DND-41 (cell line): ENCODE results near the gene DPRX.

ENCODE experiments used
- ATAC-seq: fragments of 200-7000 bp; cut with Tn5 transposase; 3 replicates; pipeline ENCODE4 v1.9.1; 2021; ENCODE audit warnings: low read depth; ENCODE audit not compliant: insufficient read depth
- DNase-seq: peaks from one replicate; pipeline ENCODE4 v3.0.0-alpha.2; 2020
- H2AFZ ChIP-seq: 2 replicates; pipeline ENCODE4 v1.6.0; 2012; ENCODE audit warnings: low read depth, low read length
- H3K27ac ChIP-seq: 2 replicates; pipeline ENCODE4 v1.5.1; 2012; ENCODE audit warnings: low read length, inconsistent platforms
- H3K27me3 ChIP-seq: fragments of 200-600 bp; sonication (generic); 2 replicates; pipeline ENCODE4 v1.6.0; 2012; ENCODE audit warnings: low read length, mild to moderate bottlenecking, inconsistent platforms; ENCODE audit not compliant: insufficient read depth, poor library complexity
- H3K36me3 ChIP-seq: 2 replicates; pipeline ENCODE4 v1.5.1; 2012; ENCODE audit warnings: low read length, inconsistent platforms; ENCODE audit not compliant: insufficient read depth
- H3K4me1 ChIP-seq: 2 replicates; pipeline ENCODE4 v1.5.1; 2012; ENCODE audit warnings: mild to moderate bottlenecking, low read length; ENCODE audit not compliant: insufficient read depth
- H3K4me2 ChIP-seq: 2 replicates; pipeline ENCODE4 v1.6.0; 2012; ENCODE audit warnings: mild to moderate bottlenecking, moderate library complexity, low read length, inconsistent platforms; ENCODE audit not compliant: insufficient read depth
- H3K4me3 ChIP-seq, 2 experiments: fragments of 200-600 bp in 1 of 2; shearing (Covaris generic) in 1 of 2; 2 replicates each; pipeline ENCODE4 v1.5.1; 2012 to 2016; ENCODE audit warnings: inconsistent platforms in 2 of 2, low read length in 2 of 2, mild to moderate bottlenecking in 2 of 2, low read depth in 1 of 2, moderate library complexity in 1 of 2
- H3K79me2 ChIP-seq: 2 replicates; pipeline ENCODE4 v1.6.0; 2012; ENCODE audit warnings: low read length, inconsistent platforms; ENCODE audit not compliant: insufficient read depth
- H3K9ac ChIP-seq: 2 replicates; pipeline ENCODE4 v1.6.0; 2012; ENCODE audit warnings: low read depth, mild to moderate bottlenecking, inconsistent platforms, low read length, moderate library complexity
- H3K9me3 ChIP-seq: 2 replicates; pipeline ENCODE4 v1.5.1; 2012; ENCODE audit warnings: low read length, moderate library complexity, mild to moderate bottlenecking, inconsistent platforms; ENCODE audit not compliant: insufficient read depth, severe bottlenecking
- H4K20me1 ChIP-seq: 2 replicates; pipeline ENCODE4 v1.6.0; 2012; ENCODE audit warnings: low read length; ENCODE audit not compliant: insufficient read depth
- EZH2 ChIP-seq: IDR thresholded peaks from 3 replicates; pipeline ENCODE4 v1.6.1; 2012; ENCODE audit warnings: borderline replicate concordance, low read depth, mild to moderate bottlenecking, moderate library complexity, low read length, inconsistent platforms; ENCODE audit not compliant: severe bottlenecking
- TF ChIP-seq, protein P1 (sequence below): IDR thresholded peaks from 2 replicates; pipeline ENCODE4 v1.5.1; 2012; ENCODE audit warnings: borderline replicate concordance, low read length, moderate library complexity, mild to moderate bottlenecking; ENCODE audit not compliant: poor library complexity, severe bottlenecking; ENCODE audit errors: extremely low read depth

The DPRX gene

DNA sequence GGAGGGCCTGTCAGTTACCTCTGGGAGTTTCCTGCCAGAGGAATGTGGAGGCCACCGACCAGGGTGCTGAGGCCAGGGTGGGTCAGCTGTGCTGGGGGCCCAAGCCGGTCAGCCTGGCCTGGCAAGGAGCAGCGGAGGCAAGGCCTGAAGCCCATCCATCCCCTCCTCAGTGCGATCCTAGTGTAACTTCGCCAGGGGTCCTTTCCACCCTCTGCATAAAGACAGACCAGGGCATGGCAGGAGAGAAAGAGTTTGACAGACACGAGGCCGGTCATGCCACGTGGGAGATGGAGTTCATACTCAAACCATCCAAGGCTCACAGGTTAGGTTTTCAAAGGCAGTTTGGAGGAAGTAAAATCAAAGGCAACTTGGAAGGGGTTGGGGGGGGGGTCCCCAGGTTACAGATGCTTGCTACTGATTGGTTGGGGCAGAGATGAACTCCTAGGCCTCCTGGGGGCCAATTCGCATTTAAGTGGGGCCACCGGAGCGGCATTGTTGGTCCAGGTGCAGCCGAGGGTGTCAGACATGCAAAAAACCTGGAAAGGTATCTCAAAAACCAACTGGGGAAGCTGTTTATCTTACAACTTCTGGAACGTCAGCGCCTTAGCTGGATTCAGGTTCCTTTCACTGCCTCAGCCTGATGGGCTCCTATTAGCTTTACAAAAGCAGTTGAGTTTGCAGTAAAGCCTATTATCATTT, 36.8 kb upstream of the DPRX start:
- Histone ChIP-seq H3K27ac (no peak overlapping the region), H2AFZ (no peak overlapping the region), H3K36me3 (no peaks in the 10 kb centered on the region), H3K9ac (no peak overlapping the region), H3K79me2 (no peaks in the 10 kb centered on the region), H3K4me1 (no peaks in the 10 kb centered on the region), H4K20me1 (no peaks in the 10 kb centered on the region), H3K27me3 (no peaks in the 10 kb centered on the region), H3K4me3 (no peak overlapping the region), H3K9me3 (no peaks in the 10 kb centered on the region), H3K4me2 (no peak overlapping the region)
- no peak for ATAC-seq
- no peak for TF ChIP-seq EZH2
- TF ChIP-seq, protein P1, sequence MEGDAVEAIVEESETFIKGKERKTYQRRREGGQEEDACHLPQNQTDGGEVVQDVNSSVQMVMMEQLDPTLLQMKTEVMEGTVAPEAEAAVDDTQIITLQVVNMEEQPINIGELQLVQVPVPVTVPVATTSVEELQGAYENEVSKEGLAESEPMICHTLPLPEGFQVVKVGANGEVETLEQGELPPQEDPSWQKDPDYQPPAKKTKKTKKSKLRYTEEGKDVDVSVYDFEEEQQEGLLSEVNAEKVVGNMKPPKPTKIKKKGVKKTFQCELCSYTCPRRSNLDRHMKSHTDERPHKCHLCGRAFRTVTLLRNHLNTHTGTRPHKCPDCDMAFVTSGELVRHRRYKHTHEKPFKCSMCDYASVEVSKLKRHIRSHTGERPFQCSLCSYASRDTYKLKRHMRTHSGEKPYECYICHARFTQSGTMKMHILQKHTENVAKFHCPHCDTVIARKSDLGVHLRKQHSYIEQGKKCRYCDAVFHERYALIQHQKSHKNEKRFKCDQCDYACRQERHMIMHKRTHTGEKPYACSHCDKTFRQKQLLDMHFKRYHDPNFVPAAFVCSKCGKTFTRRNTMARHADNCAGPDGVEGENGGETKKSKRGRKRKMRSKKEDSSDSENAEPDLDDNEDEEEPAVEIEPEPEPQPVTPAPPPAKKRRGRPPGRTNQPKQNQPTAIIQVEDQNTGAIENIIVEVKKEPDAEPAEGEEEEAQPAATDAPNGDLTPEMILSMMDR: no peak
- DNase-seq: no peak

DNA sequence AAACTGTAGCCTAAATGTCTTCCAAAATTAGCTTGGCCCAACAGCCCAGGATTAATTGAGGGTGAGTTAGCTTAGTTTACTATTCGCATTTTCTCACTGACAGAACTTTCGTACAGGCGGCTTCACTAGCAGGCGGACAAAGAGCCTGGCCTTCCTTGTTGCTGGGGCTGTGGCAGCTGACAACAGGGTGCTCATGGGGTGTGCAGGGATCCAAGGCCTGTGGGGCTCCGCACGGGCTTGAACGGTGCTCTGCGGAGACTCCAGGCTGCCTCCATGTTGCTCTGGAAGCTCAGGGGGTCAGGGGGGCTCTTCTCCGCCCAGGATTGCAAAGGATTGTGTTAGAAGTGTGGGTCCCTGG, 36.3 kb upstream of the DPRX start:
- no peak overlapping the region for H3K4me2 ChIP-seq
- no peak overlapping the region for H3K4me3 ChIP-seq
- H4K20me1 ChIP-seq: no peaks in the 10 kb centered on the region
- H3K9ac ChIP-seq: no peak overlapping the region
- no peak overlapping the region for H2AFZ ChIP-seq
- H3K36me3 ChIP-seq: no peaks in the 10 kb centered on the region
- no peak overlapping the region for H3K27ac ChIP-seq
- no peaks in the 10 kb centered on the region for H3K4me1 ChIP-seq
- no peaks in the 10 kb centered on the region for H3K79me2 ChIP-seq
- no peaks in the 10 kb centered on the region for H3K9me3 ChIP-seq
- DNase-seq (no peak), ATAC-seq (no peak)
- no peak for TF ChIP-seq EZH2
- TF ChIP-seq, protein P1: no peak
- no peaks in the 10 kb centered on the region for H3K27me3 ChIP-seq

DNA sequence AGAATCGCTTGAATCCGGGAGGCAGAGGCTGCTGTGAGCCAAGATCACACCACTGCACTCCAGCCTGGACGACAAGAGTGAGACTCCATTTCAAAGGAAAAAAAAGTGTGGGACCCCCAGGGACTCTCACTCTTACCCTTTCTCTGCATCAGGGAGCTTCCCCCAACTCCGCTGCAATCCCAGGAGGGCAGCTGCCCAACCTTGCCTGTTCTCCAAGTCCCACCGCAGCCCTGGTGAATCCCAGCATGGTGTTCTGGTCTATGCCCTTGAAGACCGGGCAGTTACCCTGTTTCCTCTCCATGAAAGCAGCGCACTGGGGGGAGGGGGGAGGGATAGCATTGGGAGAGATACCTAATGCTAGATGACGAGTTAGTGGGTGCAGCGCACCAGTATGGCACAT, 35.7 kb upstream of the DPRX start:
- no peaks in the 10 kb centered on the region for H3K27me3 ChIP-seq
- H3K4me2 ChIP-seq: no peak overlapping the region
- no peaks in the 10 kb centered on the region for H4K20me1 ChIP-seq
- H3K4me1 ChIP-seq: no peaks in the 10 kb centered on the region
- no peak overlapping the region for H3K27ac ChIP-seq
- TF ChIP-seq, protein P1: no peak
- TF ChIP-seq EZH2: no peak
- no peak overlapping the region for H3K9ac ChIP-seq
- no peak overlapping the region for H2AFZ ChIP-seq
- H3K79me2 ChIP-seq: no peaks in the 10 kb centered on the region
- DNase-seq: no peak
- no peak for ATAC-seq
- no peak overlapping the region for H3K4me3 ChIP-seq
- no peaks in the 10 kb centered on the region for H3K9me3 ChIP-seq
- H3K36me3 ChIP-seq: no peaks in the 10 kb centered on the region
